T47D (cell line): ENCODE measurements around the gene XCL2.

Experiments
- DNase-seq, 2 experiments: peaks; one replicate each; pipeline versions ENCODE4 v3.0.0 to v3.0.0-alpha.2; 2011 to 2012; ENCODE audit warnings: low read depth in 1 of 2, low spot score in 1 of 2
- JUND ChIP-seq: IDR thresholded peaks from 2 replicates; pipeline ENCODE4 v1.6.1; 2012; ENCODE audit warnings: low read depth
- in situ Hi-C: cut with HindIII; loops from 2 replicates; pipeline ENCODE4 v1.10.0; 2016; ENCODE audit warnings: low sequenced_read_pairs, low pct_unique_long_range_greater_than_20kb

XCL2 gene

DNA sequence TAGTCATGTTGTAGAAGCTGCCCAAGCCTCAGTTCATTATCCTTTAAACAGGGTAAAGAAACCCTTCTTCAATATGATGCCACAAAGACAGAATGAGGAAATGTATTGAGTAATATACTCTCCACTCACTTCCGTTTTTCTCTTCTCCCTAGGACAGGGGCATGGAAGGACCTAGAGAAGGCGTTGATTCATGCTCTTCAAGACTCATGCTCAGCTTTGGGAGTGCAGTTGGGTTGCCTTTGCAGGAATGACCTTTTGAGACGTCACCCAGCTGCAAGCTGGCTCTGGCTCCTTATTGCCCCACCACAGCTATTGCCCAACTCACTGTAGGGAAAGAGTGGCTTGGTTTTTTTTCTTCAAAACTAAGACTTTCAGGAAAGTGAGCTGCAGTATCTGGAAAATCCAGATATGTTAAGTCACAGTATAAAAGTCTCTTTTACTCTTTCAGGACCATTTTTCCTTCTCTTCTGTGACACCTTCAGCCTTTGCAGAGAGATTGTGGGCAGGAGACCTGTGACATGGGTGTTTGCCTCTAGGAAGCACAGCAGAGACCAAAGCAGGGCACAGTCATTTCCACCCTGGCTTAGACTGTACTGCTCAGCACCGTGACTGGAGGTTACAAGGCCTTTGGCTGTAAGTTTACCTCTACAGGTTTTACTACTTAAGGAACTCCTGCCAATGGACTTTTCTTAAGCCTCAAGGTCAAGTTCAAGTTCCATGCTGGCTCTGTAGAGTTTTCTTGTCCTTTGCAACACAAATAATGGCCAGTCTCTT, 39.5 kb downstream of the XCL2 start:
- in situ Hi-C loops = no loop called here
- no peak for DNase-seq

DNA sequence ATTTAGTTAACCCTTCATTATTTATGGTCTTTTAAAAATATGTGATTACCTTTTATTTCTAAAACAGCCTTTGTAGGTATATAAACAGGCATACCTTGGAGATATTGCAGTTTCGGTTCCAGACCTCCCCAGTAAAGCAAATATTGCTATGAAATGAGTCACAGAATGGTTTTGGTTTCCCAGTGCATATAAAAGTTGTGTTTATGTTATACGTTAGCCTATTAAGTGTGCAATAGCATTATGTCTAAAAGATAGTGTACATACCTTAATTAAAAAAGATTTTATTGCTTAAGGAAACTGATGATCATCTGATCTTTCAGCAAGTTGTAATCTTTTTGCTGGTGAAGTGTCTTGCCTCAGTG, 44.1 kb downstream of the XCL2 start:
- TF ChIP-seq JUND = no peak
- no peak for DNase-seq
- in situ Hi-C loops = no loop called here

More for the DNA sequence above, 39.5 kb downstream of the XCL2 start:
- TF ChIP-seq JUND = no peak

DNA sequence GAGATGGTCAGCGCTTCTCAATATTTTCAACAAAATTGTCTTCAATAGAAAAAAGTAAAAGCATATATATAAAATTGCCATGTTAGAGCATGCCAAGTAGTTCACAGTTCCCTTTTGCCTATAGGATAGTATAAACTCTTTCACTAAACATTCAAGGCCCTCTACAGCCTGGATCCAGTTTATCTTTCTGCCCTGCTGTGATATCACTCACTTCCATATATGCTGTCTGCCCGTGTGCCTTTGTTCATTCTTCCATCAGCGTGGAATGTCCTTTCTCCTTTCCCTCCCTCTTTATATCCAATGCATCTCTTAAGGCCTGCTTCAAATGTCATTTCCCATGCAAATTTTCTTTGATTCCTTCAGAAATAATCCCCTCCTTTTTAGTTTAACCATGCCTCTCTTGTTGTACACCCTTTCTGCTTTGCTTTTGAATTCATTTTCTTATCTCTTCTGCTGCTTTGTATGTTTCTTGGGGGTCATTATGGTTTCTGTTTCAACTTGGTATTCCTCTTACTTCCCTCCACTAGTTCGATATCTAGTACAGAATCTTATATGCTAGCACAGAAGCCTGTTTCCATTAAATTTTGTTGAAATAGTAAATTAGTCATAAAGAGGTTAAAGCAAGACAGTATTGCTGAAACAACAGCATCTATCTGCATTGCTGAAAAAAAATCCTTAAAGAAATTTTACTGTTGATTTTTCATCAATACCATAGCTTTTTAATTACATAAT, 44.7 kb downstream of the XCL2 start:
- no peak for TF ChIP-seq JUND

DNA sequence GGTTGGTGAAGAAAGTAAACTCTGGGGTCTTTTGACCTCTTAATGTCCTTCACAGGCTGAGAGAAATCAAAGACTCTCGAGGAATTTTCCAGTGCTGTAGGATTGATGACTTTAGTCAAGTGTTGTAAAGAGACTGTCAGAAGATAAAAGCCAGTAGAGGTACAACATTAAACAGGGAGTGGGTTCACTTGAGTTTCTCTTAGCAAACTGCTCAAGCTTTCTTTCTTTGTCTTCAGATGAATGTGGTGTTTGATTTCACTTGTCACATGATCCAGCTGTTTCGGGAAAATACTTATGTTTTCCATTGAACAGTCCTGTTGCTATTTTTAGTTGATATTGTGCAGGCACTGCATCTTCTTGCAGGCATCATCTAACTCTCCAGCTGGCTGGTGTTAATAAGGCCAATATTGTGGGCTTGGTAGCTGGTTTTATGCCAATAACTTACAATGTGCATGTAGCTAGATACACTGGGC, 45.6 kb downstream of the XCL2 start:
- TF ChIP-seq JUND = no peak
- in situ Hi-C loops = no loop called here
- no peak for DNase-seq

More for the DNA sequence above, 44.7 kb downstream of the XCL2 start:
- DNase-seq = no peak
- in situ Hi-C loops = no loop called here

DNA sequence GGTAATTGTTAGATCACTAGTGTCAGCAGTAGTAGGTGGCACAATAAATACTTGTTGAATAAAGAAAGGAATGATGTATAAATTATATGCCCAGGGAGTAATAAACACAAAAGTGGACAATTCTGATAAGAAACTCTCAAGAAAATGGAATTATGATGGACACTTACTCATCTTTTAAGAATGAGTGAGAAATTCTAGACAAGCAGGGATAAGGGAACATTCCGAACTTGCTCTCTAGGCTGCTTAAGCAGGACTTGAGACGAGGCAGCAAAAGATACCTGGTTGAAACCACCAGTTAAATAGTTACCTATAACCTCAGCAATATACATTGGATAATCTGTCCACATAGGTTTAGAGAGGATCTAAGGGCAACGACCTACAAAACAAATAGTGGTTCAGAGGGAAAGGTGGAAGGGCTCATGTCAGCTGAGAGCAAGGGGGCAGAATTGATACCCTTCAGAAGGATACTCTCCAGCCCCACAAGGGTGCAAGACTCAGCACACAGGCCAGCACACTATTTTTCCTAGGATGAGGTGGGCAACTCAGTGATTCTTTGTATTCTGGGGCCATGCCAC, 46.3 kb downstream of the XCL2 start:
- DNase-seq = no peak
- in situ Hi-C loops = no loop called here
- no peak for TF ChIP-seq JUND

DNA sequence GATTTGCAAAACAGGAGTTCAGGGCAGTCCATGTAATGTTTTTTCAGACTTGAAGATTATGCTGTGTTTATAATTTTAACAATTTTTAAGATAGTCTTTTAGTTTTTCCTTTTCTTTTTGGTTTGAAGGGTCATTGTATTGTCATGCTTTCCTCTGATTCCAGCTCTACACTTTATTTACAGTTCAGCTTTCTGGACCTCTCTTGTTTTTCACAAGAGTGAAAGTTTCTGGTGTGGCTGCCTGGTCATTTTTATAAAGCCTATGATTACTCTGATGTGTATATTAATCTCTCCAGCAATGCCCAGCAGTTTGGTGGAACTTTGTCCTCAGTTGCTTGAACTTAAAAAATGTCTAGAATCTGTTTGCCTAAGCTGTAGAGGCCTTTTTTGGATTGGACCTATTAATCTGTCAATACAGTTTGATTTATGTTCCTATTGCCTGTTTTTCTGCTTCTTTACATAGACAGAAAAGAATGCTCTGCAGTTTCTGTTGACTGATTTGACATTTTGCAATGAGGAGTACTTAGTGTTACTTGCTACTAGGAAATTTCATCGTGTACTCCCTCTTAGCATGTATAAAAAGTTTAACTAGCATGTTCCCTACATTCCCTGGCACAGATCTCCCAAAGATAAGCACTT, 52.2 kb downstream of the XCL2 start:
- in situ Hi-C loops = no loop called here
- TF ChIP-seq JUND = no peak
- DNase-seq = no peak
